IMR-90 (cell line): ENCODE data around the gene FOSL1. TPM values are rescaled to one million over a fixed set of nuclear protein-coding genes. Genes with fewer than 3 reads are reported as not detected.

Source experiments
- ATAC-seq: fragments of 200-7000 bp; cut with Tn5 transposase; 2 replicates; pipeline ENCODE4 v1.9.1; 2020; ENCODE audit warnings: low read depth, mild to moderate bottlenecking, moderate library complexity
- BruUV-seq: library from RNA; stranded (reverse); fragments of 400-500 nt; replicated peaks from 2 replicates; lab custom pipeline; 2021; lab: Mats Ljungman, UMichigan
- CTCF ChIA-PET: fragments of 300-600 bp; formaldehyde crosslinking; extraction: SDS; loops from one replicate; lab custom pipeline; 2021; ENCODE audit warnings: antibody characterized with exemption; lab: Yijun Ruan, JAX
- POLR2A ChIA-PET: fragments of 300-600 bp; sonication (Branson Sonifier 250); formaldehyde crosslinking; loops from one replicate; lab custom pipeline; 2022; ENCODE audit warnings: antibody characterized with exemption; ENCODE audit not compliant: unreplicated experiment; lab: Charles Lee
- DNase-seq: peaks from one replicate; pipeline ENCODE4 v3.0.0; 2013
- H2AFZ ChIP-seq: replicated peaks from 2 replicates; pipeline ENCODE3; 2013; ENCODE audit warnings: low read length, mild to moderate bottlenecking; ENCODE audit not compliant: poor library complexity
- H2AK5ac ChIP-seq: 2 replicates; pipeline ENCODE4 v1.6.1; 2013; ENCODE audit warnings: low read depth, low read length, inconsistent platforms
- H2AK9ac ChIP-seq: replicated peaks from 2 replicates; pipeline ENCODE3; 2013; ENCODE audit warnings: mild to moderate bottlenecking, low read depth, low read length, moderate library complexity; ENCODE audit not compliant: poor library complexity
- H2BK120ac ChIP-seq: 2 replicates; pipeline ENCODE4 v1.6.1; 2013; ENCODE audit warnings: low read depth, low read length, inconsistent platforms
- H2BK15ac ChIP-seq: 3 replicates; pipeline ENCODE4 v1.6.1; 2013; ENCODE audit warnings: low read depth, low read length, inconsistent platforms
- H2BK20ac ChIP-seq: 2 replicates; pipeline ENCODE4 v1.6.1; 2013; ENCODE audit warnings: low read depth, mild to moderate bottlenecking, inconsistent platforms, low read length, moderate library complexity
- H2BK5ac ChIP-seq: 2 replicates; pipeline ENCODE4 v1.6.1; 2013; ENCODE audit warnings: mild to moderate bottlenecking, low read depth, low read length, inconsistent platforms; ENCODE audit not compliant: poor library complexity, severe bottlenecking
- H3K14ac ChIP-seq: replicated peaks from 2 replicates; pipeline ENCODE4 v1.6.1; 2013; ENCODE audit warnings: low read depth, low read length, inconsistent platforms
- H3K18ac ChIP-seq: 2 replicates; pipeline ENCODE4 v1.6.1; 2013; ENCODE audit warnings: low read depth, low read length, control low read depth
- H3K23ac ChIP-seq: 2 replicates; pipeline ENCODE4 v1.6.1; 2013; ENCODE audit warnings: low read depth, low read length, inconsistent platforms
- H3K27ac ChIP-seq: 2 replicates; pipeline ENCODE4 v1.5.1; 2013; ENCODE audit warnings: mild to moderate bottlenecking, control low read depth, low read length; ENCODE audit not compliant: insufficient read depth
- H3K27me3 ChIP-seq: 2 replicates; pipeline ENCODE4 v1.6.1; 2013; ENCODE audit warnings: low read length; ENCODE audit not compliant: control insufficient read depth, insufficient read depth
- H3K36me3 ChIP-seq: 2 replicates; pipeline ENCODE4 v1.6.1; 2013; ENCODE audit warnings: low read length, mixed read lengths; ENCODE audit not compliant: control insufficient read depth, insufficient read depth
- H3K4ac ChIP-seq: 2 replicates; pipeline ENCODE4 v1.6.1; 2013; ENCODE audit warnings: low read depth, low read length, inconsistent platforms
- H3K4me1 ChIP-seq: 2 replicates; pipeline ENCODE4 v1.6.1; 2013; ENCODE audit warnings: low read length, mixed read lengths; ENCODE audit not compliant: control insufficient read depth, insufficient read depth
- H3K4me2 ChIP-seq: 2 replicates; pipeline ENCODE4 v1.6.1; 2013; ENCODE audit warnings: low read depth, mild to moderate bottlenecking, control low read depth, low read length, moderate library complexity
- H3K4me3 ChIP-seq: 2 replicates; pipeline ENCODE4 v1.5.1; 2013; ENCODE audit warnings: low read depth, mild to moderate bottlenecking, control low read depth, low read length, moderate library complexity; ENCODE audit not compliant: insufficient read depth
- H3K56ac ChIP-seq: 2 replicates; pipeline ENCODE4 v1.6.1; 2013; ENCODE audit warnings: low read length, inconsistent platforms; ENCODE audit not compliant: insufficient read depth; ENCODE audit errors: extremely low read depth
- H3K79me1 ChIP-seq, 2 experiments: 2 replicates each; pipeline ENCODE4 v1.6.1; 2013; ENCODE audit warnings: low read length in 2 of 2, inconsistent platforms in 1 of 2, low read depth in 1 of 2
- H3K9ac ChIP-seq: 2 replicates; pipeline ENCODE4 v1.6.1; 2013; ENCODE audit warnings: low read depth, low read length, control low read depth
- H3K9me1 ChIP-seq: 2 replicates; pipeline ENCODE4 v1.6.1; 2013; ENCODE audit warnings: low read length, inconsistent platforms; ENCODE audit not compliant: insufficient read depth
- H3K9me3 ChIP-seq: 2 replicates; pipeline ENCODE4 v1.6.1; 2013; ENCODE audit warnings: low read length; ENCODE audit not compliant: control insufficient read depth, insufficient read depth
- H4K20me1 ChIP-seq: 2 replicates; pipeline ENCODE4 v1.6.1; 2013; ENCODE audit warnings: low read length, inconsistent platforms; ENCODE audit not compliant: insufficient read depth
- H4K5ac ChIP-seq: 2 replicates; pipeline ENCODE4 v1.6.1; 2013; ENCODE audit warnings: mild to moderate bottlenecking, low read depth, low read length, control low read depth
- H4K8ac ChIP-seq, 2 experiments: 2 replicates each; pipeline ENCODE4 v1.6.1; 2013; ENCODE audit warnings: low read depth in 2 of 2, low read length in 2 of 2, control low read depth in 1 of 2, inconsistent platforms in 1 of 2
- H4K91ac ChIP-seq: 2 replicates; pipeline ENCODE4 v1.6.1; 2013; ENCODE audit warnings: low read depth, low read length, inconsistent platforms; ENCODE audit not compliant: insufficient read depth
- MAZ ChIP-seq: IDR thresholded peaks from 2 replicates; pipeline ENCODE4 v1.6.1; 2012; ENCODE audit warnings: low read depth, mild to moderate bottlenecking, low read length, improper control_type of control experiment, moderate library complexity, borderline replicate concordance
- POLR2A ChIP-seq: IDR thresholded peaks from 2 replicates; pipeline ENCODE4 v1.6.1; 2012; ENCODE audit warnings: mild to moderate bottlenecking, low read depth, low read length
- WGBS, 2 experiments: methylation state at CpG; one replicate each; pipeline versions ENCODE4 v1.1.5 to v1.1.7; 2013; ENCODE audit warnings: missing lambda C conversion rate in 2 of 2; ENCODE audit not compliant: insufficient read length in 1 of 2; ENCODE audit errors: extremely low coverage in 2 of 2; 5-methylcytosine and 5-hydroxymethylcytosine counted together
- dilution Hi-C: fragments of 300-500 bp; cut with HindIII; formaldehyde crosslinking; loops from one replicate; pipeline ENCODE4 v1.14.3; 2018; ENCODE audit warnings: low sequenced_read_pairs; ENCODE audit not compliant: unreplicated experiment
- in situ Hi-C: fragments of 300-500 bp; cut with MboI; formaldehyde crosslinking; loops from 3 replicates; pipeline ENCODE4 v1.14.3; 2019; ENCODE audit warnings: low sequenced_read_pairs, inconsistent platforms, mixed read lengths
- intact Hi-C: fragments of 100-400 bp; cut with micrococcal nuclease; formaldehyde crosslinking; loops from 2 replicates; pipeline ENCODE4 v1.10.0; 2022
- polyA plus RNA-seq, 3 experiments: library from polyadenylated mRNA; depleted of rRNA; stranded (reverse); fragments of >200 nt; gene quantifications; 2 replicates each; pipeline ENCODE4 v1.2.3, GENCODE V29; 2012; ENCODE audit warnings: low replicate concordance in 1 of 3
- total RNA-seq: library from RNA; depleted of rRNA; stranded (reverse); fragments of >200 nt; gene quantifications from 2 replicates; pipeline ENCODE4 v1.2.3, GENCODE V29; 2012

Gene FOSL1
- total and polyA plus RNA-seq, 2 of the 4 experiments (the other 2 are of a cell fraction): 17.2 to 107 TPM

DNA sequence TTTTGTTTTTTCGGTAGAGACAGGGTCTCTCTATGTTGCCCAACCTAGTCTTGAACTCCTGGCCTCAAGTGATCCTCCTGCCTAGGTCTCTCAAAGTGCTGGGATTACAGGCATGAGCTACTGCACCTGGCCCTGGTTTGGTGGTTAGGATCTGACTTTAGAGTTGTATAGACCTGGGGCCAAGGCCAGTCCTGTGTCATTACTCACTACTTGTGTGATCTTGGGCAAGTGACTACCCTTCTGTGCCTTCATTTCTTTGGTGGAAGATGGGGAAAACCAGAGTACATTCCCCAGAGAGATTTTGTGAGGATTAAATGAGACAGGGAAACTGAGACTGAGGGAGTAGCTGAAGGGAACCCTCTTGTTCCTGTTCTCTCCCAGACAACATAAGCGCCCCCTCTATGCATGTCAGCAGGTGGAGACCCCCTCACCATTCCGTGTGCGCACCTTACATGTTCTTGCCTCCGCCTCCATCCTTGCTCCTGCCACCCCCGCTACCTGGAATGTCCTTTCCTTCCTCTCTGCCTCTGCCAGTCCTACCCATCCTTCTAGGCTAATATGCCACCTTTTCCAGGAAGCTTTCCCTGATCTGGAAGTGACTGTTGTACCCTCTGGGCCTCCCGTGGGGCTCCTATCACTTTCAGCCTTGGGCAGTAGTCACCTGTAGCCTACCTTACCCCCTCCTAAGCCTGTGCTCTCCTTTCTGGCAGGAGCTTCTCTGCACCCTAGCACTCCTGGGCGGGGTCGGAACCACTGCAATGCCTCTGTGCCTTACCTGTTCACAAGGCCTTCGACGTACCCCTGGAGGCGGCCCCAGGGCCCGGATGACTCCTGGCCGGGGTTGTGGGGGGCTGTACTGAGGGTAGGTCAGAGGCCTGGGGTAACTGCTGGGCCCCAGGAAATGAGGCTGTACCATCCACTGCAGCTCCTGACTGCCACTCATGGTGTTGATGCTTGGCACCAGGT, 3.9 kb downstream of the FOSL1 start:
- Histone ChIP-seq H2BK15ac (no peak overlapping the region), H3K4me3 (peak overlapping the region; percentile 98; the same call in 1 of the 2 replicates), H3K4me1 (peaks cover 35% of the 10 kb centered on the region), H4K8ac (peak overlapping the region; percentile 84 to 93; a peak in 3 of 4 replicates), H3K18ac (peak overlapping the region; percentile 17; the same call in 1 of the 2 replicates), H3K9me3 (no peaks in the 10 kb centered on the region), H4K91ac (peak overlapping the region; percentile 24), H2AK5ac (peak overlapping the region; percentile 45), H2BK120ac (peak overlapping the region; percentile 58), H2BK20ac (no peak overlapping the region), H3K56ac (peak overlapping the region; percentile 62; the same call in 1 of the 2 replicates), H2AFZ (peak overlapping the region; percentile 59), H4K20me1 (peaks cover 83% of the 10 kb centered on the region), H3K14ac (peak overlapping the region; percentile 97), H3K23ac (peak overlapping the region; percentile 99), H3K4ac (peak overlapping the region; percentile 93), H3K27me3 (no peaks in the 10 kb centered on the region), H2AK9ac (peak overlapping the region; percentile 92), H3K9me1 (peaks cover 7% of the 10 kb centered on the region; the same call in 1 of the 2 replicates), H4K5ac (peak overlapping the region; percentile 14), H3K79me1 (peaks cover 8 to 30% of the 10 kb centered on the region in 2 experiments), H2BK5ac (peak overlapping the region; percentile 72), H3K27ac (peak overlapping the region; percentile 28), H3K9ac (peak overlapping the region; percentile 54; the same call in 1 of the 2 replicates), H3K4me2 (peak overlapping the region; percentile 69), H3K36me3 (peaks cover 46% of the 10 kb centered on the region)
- BruUV-seq: no TSS peak
- TF ChIP-seq POLR2A (peak; percentile 17; the same call in 1 of the 2 replicates), MAZ (no peak)
- ChIA-PET POLR2A (interaction anchor here (0.9 kb wide), 1 partner anchor 8 kb away, joined by 7 read pairs; the partner anchor contains the start of gene FIBP), CTCF (interaction anchor here (1.2 kb wide), 1 partner anchor 126 kb away, joined by 4 read pairs; no protein-coding TSS in a partner anchor)
- ATAC-seq: no peak
- intact Hi-C loops (no loop called here), in situ Hi-C loops (no loop called here), dilution Hi-C loops (no loop called here)
- WGBS, 2 experiments: 75% methylated on average over 4 of the region's 14 CpGs; no CpG with 5 or more reads in 1 of the 2 experiments
- DNase-seq: no peak
